ENCODE data around the gene DNAI4. TPM values are rescaled to one million over a fixed set of nuclear protein-coding genes. Genes with fewer than 3 reads are reported as not detected.

DNAI4 gene
- total RNA-seq, 4 donors from 2014 or later = 0.29 to 4.8 (median 0.35) TPM; not detected in 1

- TF ChIP-seq, protein P1, sequence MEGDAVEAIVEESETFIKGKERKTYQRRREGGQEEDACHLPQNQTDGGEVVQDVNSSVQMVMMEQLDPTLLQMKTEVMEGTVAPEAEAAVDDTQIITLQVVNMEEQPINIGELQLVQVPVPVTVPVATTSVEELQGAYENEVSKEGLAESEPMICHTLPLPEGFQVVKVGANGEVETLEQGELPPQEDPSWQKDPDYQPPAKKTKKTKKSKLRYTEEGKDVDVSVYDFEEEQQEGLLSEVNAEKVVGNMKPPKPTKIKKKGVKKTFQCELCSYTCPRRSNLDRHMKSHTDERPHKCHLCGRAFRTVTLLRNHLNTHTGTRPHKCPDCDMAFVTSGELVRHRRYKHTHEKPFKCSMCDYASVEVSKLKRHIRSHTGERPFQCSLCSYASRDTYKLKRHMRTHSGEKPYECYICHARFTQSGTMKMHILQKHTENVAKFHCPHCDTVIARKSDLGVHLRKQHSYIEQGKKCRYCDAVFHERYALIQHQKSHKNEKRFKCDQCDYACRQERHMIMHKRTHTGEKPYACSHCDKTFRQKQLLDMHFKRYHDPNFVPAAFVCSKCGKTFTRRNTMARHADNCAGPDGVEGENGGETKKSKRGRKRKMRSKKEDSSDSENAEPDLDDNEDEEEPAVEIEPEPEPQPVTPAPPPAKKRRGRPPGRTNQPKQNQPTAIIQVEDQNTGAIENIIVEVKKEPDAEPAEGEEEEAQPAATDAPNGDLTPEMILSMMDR (IDR thresholded peaks at IDR 0.05) = no peak
- no peak for TF ChIP-seq POLR2A (IDR thresholded peaks at IDR 0.05)
- intact Hi-C loops (cut with DNase I) = no loop called here
- WGBS, 2 donors = 62 to 78% methylated on average over 1 of the region's 1 CpG
- peaks cover 0 to 76% (median 25%) of the 10 kb centered on the region in 3 donors for H3K4me1 ChIP-seq
- DNase-seq = no peak
- peaks cover 0 to 8% (median 0%) of the 10 kb centered on the region in 3 donors for H3K36me3 ChIP-seq
- no peak overlapping the region for H3K27ac ChIP-seq
- no peaks in the 10 kb centered on the region for H3K27me3 ChIP-seq
- no peaks in the 10 kb centered on the region for H3K9me3 ChIP-seq
- H3K4me3 ChIP-seq = no peak overlapping the region
These were observed 16.3 kb upstream of the DNAI4 start for GRCh38 chr1:66940981-66941380.

- TF ChIP-seq, protein P1 (IDR thresholded peaks at IDR 0.05) = no peak
- no peak for TF ChIP-seq POLR2A (IDR thresholded peaks at IDR 0.05)
- peaks cover 0 to 81% (median 16%) of the 10 kb centered on the region in 3 donors for H3K4me1 ChIP-seq
- no peaks in the 10 kb centered on the region for H3K36me3 ChIP-seq
- H3K27me3 ChIP-seq = no peaks in the 10 kb centered on the region
- H3K4me3 ChIP-seq = no peak overlapping the region
- no peaks in the 10 kb centered on the region for H3K9me3 ChIP-seq
- intact Hi-C loops (cut with DNase I) = no loop called here
- DNase-seq = no peak
- no peak overlapping the region for H3K27ac ChIP-seq
These were observed 14.0 kb upstream of the DNAI4 start for GRCh38 chr1:66938613-66939012.

DNA sequence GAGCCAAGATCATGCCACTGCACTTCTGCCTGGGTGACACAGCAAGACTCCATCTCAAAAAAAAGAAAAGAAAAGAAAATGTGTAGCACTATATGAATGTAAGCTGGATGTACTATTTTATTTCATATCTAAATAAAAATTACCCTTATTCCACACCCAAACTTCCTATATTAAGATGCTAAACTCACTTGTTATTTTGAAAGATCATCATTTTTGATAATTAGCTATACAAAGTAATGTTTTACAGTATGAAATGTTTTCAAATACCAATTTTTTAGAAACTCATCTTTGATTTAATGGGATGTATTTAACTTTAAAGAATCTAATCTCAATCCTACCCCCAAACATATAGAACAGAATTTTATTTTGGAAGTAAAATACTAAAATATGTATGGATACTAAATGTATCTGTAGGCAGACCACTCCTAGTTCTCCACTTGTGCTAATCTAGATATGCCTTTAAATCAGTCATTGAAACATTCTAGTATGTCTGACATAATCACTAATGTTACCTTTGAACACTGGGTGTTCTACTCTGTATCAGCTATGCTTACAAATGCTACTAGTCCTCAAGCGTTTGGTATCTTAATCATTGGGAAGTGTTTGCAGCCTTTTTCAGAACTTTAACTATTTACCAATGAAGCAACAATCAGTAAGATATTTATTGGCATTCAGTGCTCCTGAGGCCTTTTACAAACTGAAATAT is 13.0 kb upstream of the DNAI4 start:
- intact Hi-C loops (cut with DNase I) = no loop called here
- Histone ChIP-seq H3K9me3 (no peaks in the 10 kb centered on the region), H3K36me3 (no peaks in the 10 kb centered on the region), H3K27ac (no peak overlapping the region), H3K4me1 (peaks cover 0 to 81% (median 15%) of the 10 kb centered on the region in 3 donors), H3K4me3 (no peak overlapping the region), H3K27me3 (no peaks in the 10 kb centered on the region)
- 38 to 50% methylated on average over 1 of the region's 1 CpG for WGBS, 2 donors
- TF ChIP-seq, protein P1 (IDR thresholded peaks at IDR 0.05) = no peak
- no peak for TF ChIP-seq POLR2A (IDR thresholded peaks at IDR 0.05)
- DNase-seq = no peak

- H3K27ac ChIP-seq = peak overlapping the region in 3 of 4 donors; percentile 48 to 99 (median 56)
- peak overlapping the region; percentile 8 to 49 (median 33) for H3K4me3 ChIP-seq
- TF ChIP-seq, protein P1 (IDR thresholded peaks at IDR 0.05) = no peak
- TF ChIP-seq POLR2A (IDR thresholded peaks at IDR 0.05) = no peak
- peaks cover 0 to 75% (median 23%) of the 10 kb centered on the region in 3 donors for H3K4me1 ChIP-seq
- WGBS, 2 donors = 27 to 31% methylated on average over 7 of the region's 7 CpGs
- intact Hi-C loops (cut with DNase I) = no loop called here
- no peaks in the 10 kb centered on the region for H3K27me3 ChIP-seq
- no peaks in the 10 kb centered on the region for H3K36me3 ChIP-seq
- no peak for DNase-seq
- H3K9me3 ChIP-seq = no peaks in the 10 kb centered on the region
These were observed 9.4 kb upstream of the DNAI4 start for GRCh38 chr1:66933887-66934700.

GRCh38 chr1:66932291-66932690 is 7.6 kb upstream of the DNAI4 start:
- no peaks in the 10 kb centered on the region for H3K36me3 ChIP-seq
- intact Hi-C loops (cut with DNase I) = no loop called here
- DNase-seq = no peak
- peaks cover 0 to 70% (median 16%) of the 10 kb centered on the region in 3 donors for H3K4me1 ChIP-seq
- no peaks in the 10 kb centered on the region for H3K9me3 ChIP-seq
- peak overlapping the region in 2 of 4 donors; percentile 56 to 99 for H3K27ac ChIP-seq
- WGBS, 2 donors = 21 to 27% methylated on average over 2 of the region's 2 CpGs
- TF ChIP-seq POLR2A (IDR thresholded peaks at IDR 0.05) = no peak
- TF ChIP-seq, protein P1 (IDR thresholded peaks at IDR 0.05) = no peak
- peak overlapping the region in 2 of 4 donors; percentile 81 to 90 for H3K4me3 ChIP-seq
- H3K27me3 ChIP-seq = no peaks in the 10 kb centered on the region

Data from esophagus squamous epithelium (tissue), 5 donors.